Naive thymus-derived CD4-positive, alpha-beta T cell (primary cell): ENCODE data around the gene ZNF32. TPM values are rescaled to one million over a fixed set of nuclear protein-coding genes. Genes with fewer than 3 reads are reported as not detected.

ENCODE experiments used
- ATAC-seq: fragments of 150-1000 bp; cut with Tn5 transposase; 2 replicates; pipeline ENCODE4 v1.10.0; 2021; ENCODE audit warnings: mild to moderate bottlenecking, moderate library complexity
- CTCF ChIA-PET: fragments of 350-600 bp; sonication (Branson Sonifier 250); formaldehyde crosslinking; loops from one replicate; lab custom pipeline; 2021; ENCODE audit warnings: antibody characterized with exemption; lab: Charles Lee
- POLR2A ChIA-PET: fragments of 350-600 bp; sonication (Branson Sonifier 250); formaldehyde crosslinking; loops from one replicate; lab custom pipeline; 2021; ENCODE audit warnings: antibody characterized with exemption, inconsistent platforms; lab: Charles Lee
- DNase-seq, 9 donors: peaks; one replicate each; pipeline versions ENCODE4 v3.0.0 to v3.0.0-alpha.2; 2020 to 2022; ENCODE audit warnings: mixed read lengths in 1 of 9
- H3K27ac ChIP-seq: one replicate; pipeline ENCODE4 v1.7.0; 2013; ENCODE audit warnings: mild to moderate bottlenecking, low read depth, low read length, moderate library complexity
- H3K27me3 ChIP-seq, 2 donors: one replicate each; pipeline ENCODE4 v1.7.0; 2013; ENCODE audit warnings: low read length in 2 of 2, mild to moderate bottlenecking in 2 of 2, moderate library complexity in 2 of 2; ENCODE audit not compliant: control insufficient read depth in 2 of 2, insufficient read depth in 2 of 2
- H3K36me3 ChIP-seq, 3 experiments: 1 replicate in 2 of 3; 2 replicates in 1 of 3; pipeline ENCODE4 v1.7.0; 2013; ENCODE audit warnings: low read length in 3 of 3, mild to moderate bottlenecking in 3 of 3, moderate library complexity in 1 of 3; ENCODE audit not compliant: insufficient read depth in 3 of 3, control insufficient read depth in 2 of 3
- H3K4me1 ChIP-seq, 2 donors: one replicate each; pipeline ENCODE4 v1.7.0; 2013; ENCODE audit warnings: low read length in 2 of 2, mild to moderate bottlenecking in 2 of 2, moderate library complexity in 1 of 2; ENCODE audit not compliant: control insufficient read depth in 2 of 2, insufficient read depth in 2 of 2
- H3K4me3 ChIP-seq: 2 replicates; pipeline ENCODE4 v1.7.0; 2013; ENCODE audit warnings: mild to moderate bottlenecking, low read length
- H3K9me3 ChIP-seq, 3 experiments: 1 replicate in 2 of 3; 2 replicates in 1 of 3; pipeline ENCODE4 v1.7.0; 2013; ENCODE audit warnings: low read length in 3 of 3; ENCODE audit not compliant: control insufficient read depth in 2 of 3
- H3K27ac Mint-ChIP-seq, 9 donors: one replicate each; pipeline ENCODE4 v1.8.0; 2020 to 2022; ENCODE audit warnings: mixed read lengths in 9 of 9, mild to moderate bottlenecking in 8 of 9, moderate library complexity in 5 of 9, inconsistent platforms in 2 of 9
- H3K27me3 Mint-ChIP-seq, 5 donors: one replicate each; pipeline ENCODE4 v1.8.0; 2021 to 2022; ENCODE audit warnings: mixed read lengths in 5 of 5, mild to moderate bottlenecking in 1 of 5
- H3K36me3 Mint-ChIP-seq, 5 donors: one replicate each; pipeline ENCODE4 v1.8.0; 2020 to 2022; ENCODE audit warnings: mixed read lengths in 5 of 5, mild to moderate bottlenecking in 3 of 5, inconsistent platforms in 1 of 5
- H3K4me1 Mint-ChIP-seq, 7 donors: one replicate each; pipeline ENCODE4 v1.8.0; 2020 to 2022; ENCODE audit warnings: mixed read lengths in 7 of 7, mild to moderate bottlenecking in 3 of 7, inconsistent platforms in 1 of 7
- H3K4me3 Mint-ChIP-seq, 10 donors: one replicate each; pipeline ENCODE4 v1.8.0; 2020 to 2022; ENCODE audit warnings: mild to moderate bottlenecking in 10 of 10, mixed read lengths in 10 of 10, moderate library complexity in 6 of 10, inconsistent platforms in 2 of 10
- H3K9me3 Mint-ChIP-seq, 11 donors: one replicate each; pipeline ENCODE4 v1.8.0; 2020 to 2022; ENCODE audit warnings: mixed read lengths in 11 of 11, mild to moderate bottlenecking in 4 of 11, inconsistent platforms in 1 of 11, moderate library complexity in 1 of 11
- intact Hi-C, 2 donors: fragments of 100-400 bp; cut with micrococcal nuclease; formaldehyde crosslinking; loops; one replicate each; pipeline ENCODE4 v1.15.1; 2023
- polyA plus RNA-seq, 2 donors: library from polyadenylated mRNA; unstranded; fragments of 300-500 nt; fragmentation: Illumina TruSeq; gene quantifications; one replicate each; pipeline ENCODE4 v1.2.3, GENCODE V29; 2021
- total RNA-seq, 6 experiments: library from RNA in 5 of 6; stranded (reverse) in 5 of 6; gene quantifications; 1 replicate in 5 of 6; 2 replicates in 1 of 6; pipeline ENCODE4 v1.2.3 and lab custom pipeline; 2021 to 2026

The ZNF32 gene
- total and polyA plus RNA-seq, 7 experiments from 2014 or later, result 19.3 to 98.8 (median 44.4) TPM

- peak overlapping the region; percentile 88 to 96 (median 95) for H3K4me3 Mint-ChIP-seq
- peaks cover 7 to 28% (median 12%) of the 10 kb centered on the region in 3 experiments for H3K9me3 ChIP-seq
- DNase-seq (no peak), ATAC-seq (no peak)
- peaks cover 5% of the 10 kb centered on the region in 2 donors for H3K4me1 ChIP-seq
- peaks cover 16 to 22% (median 18%) of the 10 kb centered on the region in 3 experiments for H3K36me3 ChIP-seq
- intact Hi-C loops, result loop anchor here (1.0 to 10.0 kb wide), 7 partner anchors 42 to 1310 kb away; partner anchors contain the start of genes BMS1 (in 1 of the 2), CSGALNACT2 (in 1 of the 2), HNRNPF (in 1 of the 2) and RASSF4 (in 1 of the 2)
- peak overlapping the region; percentile 70 for H3K4me3 ChIP-seq
- H3K4me1 Mint-ChIP-seq, result peaks cover 8 to 31% (median 27%) of the 10 kb centered on the region in 7 donors
- POLR2A ChIA-PET, result interaction anchor here (0.6 to 4.2 kb wide), 9 partner anchors 13 to 511 kb away, joined by 3 to 35 read pairs (median 3); partner anchors contain the start of genes CSGALNACT2, ZNF239 and ZNF485
- peak overlapping the region; percentile 94 for H3K27ac ChIP-seq
- peaks cover 16 to 34% (median 33%) of the 10 kb centered on the region in 5 donors for H3K36me3 Mint-ChIP-seq
- CTCF ChIA-PET, result interaction anchor here (1.5 kb wide), 1 partner anchor 40 kb away, joined by 4 read pairs; no protein-coding TSS in a partner anchor
- H3K27me3 ChIP-seq, result no peaks in the 10 kb centered on the region
- H3K27ac Mint-ChIP-seq, result peak overlapping the region; percentile 78 to 95 (median 90)
- H3K9me3 Mint-ChIP-seq, result peaks cover 6 to 34% (median 25%) of the 10 kb centered on the region in 11 donors
- H3K27me3 Mint-ChIP-seq, result peaks cover 0 to 8% (median 0%) of the 10 kb centered on the region in 5 donors
Observed at GRCh38 chr10:43649185-43649523, 473 bp upstream of the ZNF32 start.

- Histone ChIP-seq H3K4me3 (peak overlapping the region; percentile 70), H3K4me1 (peaks cover 5% of the 10 kb centered on the region in 2 donors), H3K36me3 (peaks cover 20 to 33% (median 21%) of the 10 kb centered on the region in 3 experiments), H3K27ac (peak overlapping the region; percentile 94), H3K27me3 (no peaks in the 10 kb centered on the region), H3K9me3 (peaks cover 12 to 39% (median 12%) of the 10 kb centered on the region in 3 experiments)
- Mint-ChIP-seq H3K9me3 (peaks cover 6 to 45% (median 33%) of the 10 kb centered on the region in 11 donors), H3K27ac (peak overlapping the region; percentile 85 to 98 (median 90)), H3K4me1 (peaks cover 8 to 31% (median 27%) of the 10 kb centered on the region in 7 donors), H3K4me3 (peak overlapping the region; percentile 86 to 95 (median 93)), H3K27me3 (peaks cover 0 to 3% (median 0%) of the 10 kb centered on the region in 5 donors), H3K36me3 (peaks cover 21 to 45% (median 42%) of the 10 kb centered on the region in 5 donors)
- DNase-seq (no peak), ATAC-seq (no peak)
- CTCF ChIA-PET, result no interaction called here
- intact Hi-C loops, result loop anchor here (1.0 to 10.0 kb wide), 11 partner anchors 24 to 1096 kb away; partner anchors contain the start of genes CSGALNACT2 (in 2 of the 2), ZNF239 (in 2 of the 2), ZNF33B (in 2 of the 2) and ZNF485 (in 2 of the 2)
- POLR2A ChIA-PET, result interaction anchor here (0.7 to 4.2 kb wide), 5 partner anchors 42 to 194 kb away, joined by 3 to 35 read pairs (median 12); partner anchors contain the start of genes ZNF239 and ZNF485
Observed at GRCh38 chr10:43648095-43648397, 635 bp downstream of the ZNF32 start.

GRCh38 chr10:43647576-43647975 lies 1.1 kb downstream of the ZNF32 start:
- intact Hi-C loops, result loop anchor here in 1 of 2 donors (5.0 to 10.0 kb wide), 2 partner anchors 250 to 513 kb away; partner anchors contain the start of gene CSGALNACT2
- no peak for ATAC-seq
- Mint-ChIP-seq H3K27ac (peak overlapping the region; percentile 85 to 98 (median 90)), H3K9me3 (peaks cover 6 to 50% (median 36%) of the 10 kb centered on the region in 11 donors), H3K27me3 (peaks cover 0 to 3% (median 0%) of the 10 kb centered on the region in 5 donors), H3K4me1 (peaks cover 8 to 31% (median 27%) of the 10 kb centered on the region in 7 donors), H3K36me3 (peaks cover 23 to 49% (median 46%) of the 10 kb centered on the region in 5 donors), H3K4me3 (peak overlapping the region; percentile 86 to 95 (median 93))
- POLR2A ChIA-PET, result interaction anchor here (0.7 to 4.2 kb wide), 5 partner anchors 42 to 1321 kb away, joined by 3 to 35 read pairs (median 12); partner anchors contain the start of genes ZNF239 and ZNF485
- peaks cover 5% of the 10 kb centered on the region in 2 donors for H3K4me1 ChIP-seq
- peak overlapping the region; percentile 94 for H3K27ac ChIP-seq
- H3K4me3 ChIP-seq, result peak overlapping the region; percentile 70
- CTCF ChIA-PET, result interaction anchor here (0.6 kb wide), 1 partner anchor 40 kb away, joined by 3 read pairs; no protein-coding TSS in a partner anchor
- H3K36me3 ChIP-seq, result peaks cover 20 to 36% (median 21%) of the 10 kb centered on the region in 3 experiments
- no peak for DNase-seq
- no peaks in the 10 kb centered on the region for H3K27me3 ChIP-seq
- peaks cover 12 to 43% (median 12%) of the 10 kb centered on the region in 3 experiments for H3K9me3 ChIP-seq

GRCh38 chr10:43645866-43646265 lies 2.8 kb downstream of the ZNF32 start:
- H3K27me3 Mint-ChIP-seq, result peaks cover 0 to 3% (median 0%) of the 10 kb centered on the region in 5 donors
- peaks cover 6 to 64% (median 36%) of the 10 kb centered on the region in 11 donors for H3K9me3 Mint-ChIP-seq
- DNase-seq, result no peak
- Histone ChIP-seq H3K27ac (no peak overlapping the region), H3K36me3 (peaks cover 20 to 36% (median 21%) of the 10 kb centered on the region in 3 experiments), H3K4me1 (peaks cover 5% of the 10 kb centered on the region in 2 donors), H3K4me3 (no peak overlapping the region), H3K9me3 (peaks cover 12 to 60% (median 17%) of the 10 kb centered on the region in 3 experiments), H3K27me3 (no peaks in the 10 kb centered on the region)
- H3K36me3 Mint-ChIP-seq, result peaks cover 23 to 50% (median 46%) of the 10 kb centered on the region in 5 donors
- ChIA-PET CTCF (interaction anchor here (0.6 kb wide), 1 partner anchor 24 kb away, joined by 4 read pairs; no protein-coding TSS in a partner anchor), POLR2A (interaction anchor here (1.3 kb wide), 1 partner anchor 72 kb away, joined by 4 read pairs; the partner anchor contains the start of gene ZNF239)
- H3K4me1 Mint-ChIP-seq, result peaks cover 8 to 31% (median 27%) of the 10 kb centered on the region in 7 donors
- H3K4me3 Mint-ChIP-seq, result peak overlapping the region in 5 of 10 donors; percentile 17 to 61 (median 23)
- no peak for ATAC-seq
- intact Hi-C loops, result loop anchor here in 1 of 2 donors (5.0 to 10.0 kb wide), 2 partner anchors 249 to 511 kb away; partner anchors contain the start of gene CSGALNACT2
- H3K27ac Mint-ChIP-seq, result peak overlapping the region in 7 of 9 donors; percentile 1 to 59 (median 35)

DNA sequence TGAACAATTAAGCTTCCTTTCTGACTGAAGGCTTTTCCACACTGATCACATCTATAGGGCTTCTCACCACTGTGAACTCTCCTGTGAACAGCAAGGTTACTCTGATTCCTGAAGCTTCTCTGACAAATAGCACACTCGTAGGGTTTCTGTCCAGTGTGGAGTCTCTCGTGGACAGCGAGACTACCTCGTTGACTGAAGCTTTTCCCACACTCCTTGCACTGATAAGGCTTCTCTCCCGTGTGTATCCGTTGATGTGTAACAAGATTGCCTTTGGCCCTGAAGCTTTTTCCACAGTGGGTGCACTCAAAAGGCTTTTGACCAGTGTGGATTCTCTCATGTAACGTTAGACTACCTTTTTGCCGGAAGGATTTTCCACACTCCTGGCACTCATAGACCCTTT lies 4.4 kb downstream of the ZNF32 start:
- Histone ChIP-seq H3K4me3 (no peak overlapping the region), H3K27me3 (no peaks in the 10 kb centered on the region), H3K27ac (no peak overlapping the region), H3K9me3 (peaks cover 12 to 64% (median 17%) of the 10 kb centered on the region in 3 experiments), H3K36me3 (peaks cover 20 to 36% (median 21%) of the 10 kb centered on the region in 3 experiments), H3K4me1 (peaks cover 5% of the 10 kb centered on the region in 2 donors)
- ChIA-PET POLR2A (no interaction called here), CTCF (no interaction called here)
- peak overlapping the region in 2 of 9 donors; percentile 18 to 67 for H3K27ac Mint-ChIP-seq
- ATAC-seq (no peak), DNase-seq (no peak)
- peaks cover 6 to 26% (median 22%) of the 10 kb centered on the region in 7 donors for H3K4me1 Mint-ChIP-seq
- intact Hi-C loops, result loop anchor here in 1 of 2 donors (10.0 kb wide), 1 partner anchor 509 kb away; the partner anchor contains the start of gene CSGALNACT2
- no peaks in the 10 kb centered on the region for H3K27me3 Mint-ChIP-seq
- peaks cover 6 to 80% (median 43%) of the 10 kb centered on the region in 11 donors for H3K9me3 Mint-ChIP-seq
- H3K36me3 Mint-ChIP-seq, result peaks cover 23 to 50% (median 46%) of the 10 kb centered on the region in 5 donors
- no peak overlapping the region for H3K4me3 Mint-ChIP-seq

GRCh38 chr10:43640603-43641002 lies 8.1 kb downstream of the ZNF32 start:
- ATAC-seq (no peak), DNase-seq (no peak)
- intact Hi-C loops, result loop anchor here in 1 of 2 donors (10.0 kb wide), 1 partner anchor 506 kb away; the partner anchor contains the start of gene CSGALNACT2
- CTCF ChIA-PET, result no interaction called here
- Histone ChIP-seq H3K4me3 (no peak overlapping the region), H3K9me3 (peaks cover 8 to 60% (median 17%) of the 10 kb centered on the region in 3 experiments), H3K4me1 (no peaks in the 10 kb centered on the region), H3K27ac (no peak overlapping the region), H3K36me3 (peaks cover 16 to 28% (median 17%) of the 10 kb centered on the region in 3 experiments), H3K27me3 (no peaks in the 10 kb centered on the region)
- POLR2A ChIA-PET, result no interaction called here
- H3K4me3 Mint-ChIP-seq, result no peak overlapping the region
- no peak overlapping the region for H3K27ac Mint-ChIP-seq
- no peaks in the 10 kb centered on the region for H3K4me1 Mint-ChIP-seq
- peaks cover 12 to 45% (median 29%) of the 10 kb centered on the region in 5 donors for H3K36me3 Mint-ChIP-seq
- peaks cover under 1 to 93% (median 47%) of the 10 kb centered on the region in 11 donors for H3K9me3 Mint-ChIP-seq
- no peaks in the 10 kb centered on the region for H3K27me3 Mint-ChIP-seq
